PFSK-1 (cell line): Measurements from ENCODE around the gene ALKBH2.

Source experiments
- POLR2AphosphoS5 ChIP-seq: IDR thresholded peaks from 2 replicates; pipeline ENCODE4 v1.6.1; 2012; ENCODE audit warnings: low read depth, mild to moderate bottlenecking, control low read depth, low read length, moderate library complexity
- REST ChIP-seq, 2 experiments: IDR thresholded peaks; 2 replicates each; pipeline versions ENCODE4 v1.6.1 to v1.8.0; 2011 to 2012; ENCODE audit warnings: low read depth in 2 of 2, low read length in 2 of 2, control low read depth in 1 of 2, inconsistent platforms in 1 of 2, mild to moderate bottlenecking in 1 of 2, moderate library complexity in 1 of 2; ENCODE audit not compliant: insufficient read depth in 1 of 2
- SIN3A ChIP-seq: IDR thresholded peaks from 2 replicates; pipeline ENCODE4 v1.6.1; 2012; ENCODE audit warnings: mild to moderate bottlenecking, low read length, moderate library complexity, borderline replicate concordance; ENCODE audit not compliant: insufficient read depth
- TAF1 ChIP-seq: IDR thresholded peaks from 2 replicates; pipeline ENCODE4 v1.6.1; 2012; ENCODE audit warnings: low read length, control low read depth, borderline replicate concordance; ENCODE audit not compliant: insufficient read depth

- TF ChIP-seq TAF1 (peak; percentile 81; the same call in 1 of the 2 replicates), SIN3A (no peak), POLR2AphosphoS5 (no peak), REST (IDR thresholded peaks at IDR 0.05; ENCODE audit: insufficient read depth in 1 of 2, low read depth in 2 of 2, low read length in 2 of 2) (peak; percentile 44 to 72; a peak in 2 of 4 replicates)
These were observed 40.6 kb downstream of the ALKBH2 start, which contains the start of gene USP30 for GRCh38 chr12:109052414-109053323.
